NCI-H2107 treated with DMSO at 0.1 percent for 48 hours (cell line): Measurements from ENCODE around the gene GADL1.

Experiments
- DNase-seq: peaks from one replicate; lab custom pipeline; 2025; ENCODE audit not compliant: unreplicated experiment; lab: John Stamatoyannopoulos, UW

GADL1 gene

DNA sequence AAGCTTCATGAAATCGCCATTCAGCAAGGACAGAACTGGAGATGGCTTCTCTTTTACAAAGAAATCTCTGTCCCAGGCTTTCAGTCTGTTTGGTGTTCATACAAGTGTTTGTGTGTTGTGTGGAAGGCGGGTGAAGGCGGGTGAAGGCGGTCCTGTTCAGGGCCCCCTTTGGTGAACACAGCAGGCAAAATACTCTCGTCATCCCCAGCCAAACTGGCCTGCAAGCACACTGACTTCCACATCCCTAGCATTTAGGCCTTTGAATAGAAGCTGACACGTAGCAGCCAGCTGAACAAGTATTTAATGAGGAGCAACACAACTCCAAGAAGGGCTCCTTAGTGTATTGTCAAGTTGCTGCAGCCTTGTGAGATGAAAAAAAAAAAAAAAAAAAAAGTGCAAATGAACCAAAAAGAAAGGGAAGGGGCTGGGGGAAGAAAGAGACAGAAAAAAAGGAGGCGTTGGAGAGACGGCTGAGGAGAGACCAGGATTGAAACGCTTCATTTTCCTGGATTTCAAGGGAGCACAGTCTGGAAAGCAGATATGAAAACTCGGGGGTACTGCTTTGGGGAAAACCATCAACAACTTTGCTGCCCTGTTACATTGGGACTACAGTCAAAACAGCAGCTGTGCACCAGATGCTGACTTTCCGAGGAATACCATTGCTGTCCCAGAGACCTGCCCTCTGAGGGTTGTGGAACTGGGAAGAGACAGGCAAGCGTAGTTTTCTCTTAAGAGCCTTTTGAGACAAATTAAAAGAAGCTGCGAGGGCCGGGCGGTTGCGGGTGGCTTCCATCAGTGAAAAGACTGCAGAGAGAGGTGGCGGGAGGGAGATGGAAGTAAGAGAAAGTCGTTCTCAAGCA is 213.4 kb downstream of the GADL1 start:
- DNase-seq: no peak

DNA sequence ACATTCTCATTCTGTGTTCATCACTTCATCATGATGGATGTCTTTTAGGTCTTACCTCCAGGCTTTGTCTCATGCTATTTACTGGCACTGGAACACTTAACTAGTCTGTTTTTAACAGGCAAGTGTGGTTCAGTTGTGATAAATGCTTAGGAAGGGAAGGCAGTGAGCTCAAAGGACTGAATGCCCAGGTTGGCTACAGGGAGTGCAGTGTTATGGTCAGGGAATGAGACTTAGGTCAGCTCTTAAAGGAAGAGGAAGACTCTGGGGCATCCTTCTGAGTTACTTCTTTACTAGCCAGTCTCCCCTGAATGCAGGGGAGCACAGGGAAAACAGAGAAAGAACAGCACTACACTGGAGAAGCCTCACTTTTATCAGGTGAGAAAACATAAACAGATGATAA is 215.4 kb downstream of the GADL1 start:
- DNase-seq: no peak

DNA sequence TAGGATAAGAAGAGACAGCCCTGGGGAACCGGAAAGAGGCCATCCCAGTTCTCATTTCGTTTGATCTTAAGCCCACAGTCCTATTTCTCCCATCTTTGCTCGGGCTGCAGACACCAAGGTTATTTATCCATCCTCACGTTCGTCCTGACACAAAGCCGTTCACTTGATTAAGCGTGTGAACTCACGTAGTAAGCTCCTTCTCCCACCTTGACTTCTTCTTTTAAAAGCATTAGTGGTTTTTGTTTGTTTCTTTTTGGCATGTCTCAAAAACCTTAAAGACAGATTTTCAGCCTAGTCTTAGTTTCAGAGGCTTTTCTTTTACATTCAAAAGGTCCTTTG is 217.1 kb downstream of the GADL1 start:
- no peak for DNase-seq

- DNase-seq: no peak
Observed at GRCh38 chr3:30676424-30677346, 217.8 kb downstream of the GADL1 start.
